Measurements from ENCODE around the gene GLS. TPM values are rescaled to one million over a fixed set of nuclear protein-coding genes. Genes with fewer than 3 reads are reported as not detected.

The GLS gene
- total and polyA plus RNA-seq, 2 of the 13 experiments (the other 11 are each of a cell fraction or from before 2014, with no cell fraction given) = 78.6 to 183 TPM

GRCh38 chr2:190881598-190882410 lies 1.2 kb downstream of the GLS start (continued):
- TF ChIP-seq ZNF12 (CRISPR knock-in tag; IDR thresholded peaks at IDR 0.05) (peak; percentile 67), YEATS2 (CRISPR knock-in tag; IDR thresholded peaks at IDR 0.05; ENCODE audit: borderline replicate concordance) (peak; percentile 36), ZMAT3 (CRISPR knock-in tag; conservative IDR thresholded peaks at IDR 0.05) (peak; percentile 63; the same call in 1 of the 2 replicates)

GRCh38 chr2:190882411-190882766 lies 1.8 kb downstream of the GLS start:
- H3K27ac ChIP-seq (ENCODE audit: extremely low read length, insufficient read depth, low read length) = peak overlapping the region; percentile 81
- ChIA-PET POLR2A (interaction anchor here (1.0 to 4.9 kb wide), 8 partner anchors 8 to 138 kb away, joined by 3 to 88 read pairs (median 8); no protein-coding TSS in a partner anchor), CTCF (ENCODE audit: low intra/inter-chr PET ratio, low total read pairs) (no interaction called here)
- peaks cover 60% of the 10 kb centered on the region for H3K4me1 ChIP-seq (ENCODE audit: insufficient read depth, low read length)
- in situ Hi-C loops (cut with HindIII; ENCODE audit: extremely low pct_ligation_motif_present, low pct_unique_long_range_greater_than_20kb) (no loop called here), intact Hi-C loops (cut with micrococcal nuclease; ENCODE audit: unreplicated experiment) (loop anchor here (1.0 to 5.0 kb wide), 2 partner anchors 73 to 140 kb away; no protein-coding TSS in a partner anchor)
- H3K79me2 ChIP-seq (ENCODE audit: insufficient read depth, low read length) = peaks cover 64% of the 10 kb centered on the region
- ATAC-seq (no peak), FAIRE-seq (no peak), DNase-seq (ENCODE audit: low spot score) (no peak)
- WGBS (ENCODE audit: low lambda C conversion rate) = 8% methylated on average over 5 of the region's 5 CpGs
- no peaks in the 10 kb centered on the region; a peak in 1 of 5 replicates for H3K27me3 ChIP-seq (ENCODE audit: control insufficient read depth in 1 of 2, insufficient read depth in 2 of 2, low read length in 2 of 2)
- H4K20me1 ChIP-seq (ENCODE audit: insufficient read depth, low read length) = peaks cover 31% of the 10 kb centered on the region
- H3K4me3 ChIP-seq (replicated peaks in 1 of 3; ENCODE audit: insufficient read depth in 1 of 3, low read depth in 2 of 3, low read length in 3 of 3) = peak overlapping the region; percentile 85 to 97 (median 86)
- H2AFZ ChIP-seq (ENCODE audit: low read length) = no peak overlapping the region
- H3K9me3 ChIP-seq (ENCODE audit: low read length) = no peaks in the 10 kb centered on the region
- peak overlapping the region; percentile 82 for H3K4me2 ChIP-seq (ENCODE audit: low read depth, low read length)
- H3K9ac ChIP-seq (ENCODE audit: insufficient read depth, low read depth, low read length) = peak overlapping the region; percentile 88
- H3K36me3 ChIP-seq (replicated peaks in 1 of 2; ENCODE audit: control insufficient read depth in 1 of 2, insufficient read depth in 2 of 2, low read length in 2 of 2) = no peaks in the 10 kb centered on the region; a peak in 2 of 5 replicates
- BruUV-seq (replicated peaks) = no TSS peak
- no peak for TF ChIP-seq ZNF720 (CRISPR knock-in tag; IDR thresholded peaks at IDR 0.05)
- TF ChIP-seq TARDBP (CRISPR knock-in tag; IDR thresholded peaks at IDR 0.05) = no peak
- no peak for TF ChIP-seq DPF2 (CRISPR knock-in tag; IDR thresholded peaks at IDR 0.05; ENCODE audit: borderline replicate concordance, low read depth)
- no peak for TF ChIP-seq ARHGAP35 (CRISPR knock-in tag; IDR thresholded peaks at IDR 0.05; ENCODE audit: borderline replicate concordance)
- 0 out of 2 replicates have a peak, but pooled peaks have one; percentile 3 for TF ChIP-seq MED13 (CRISPR knock-in tag; IDR thresholded peaks at IDR 0.05)
- no peak for TF ChIP-seq JUN (CRISPR knock-in tag; IDR thresholded peaks at IDR 0.05)
- TF ChIP-seq THYN1 (CRISPR knock-in tag; IDR thresholded peaks at IDR 0.05; ENCODE audit: borderline replicate concordance, low read depth) = 0 out of 2 replicates have a peak, but pooled peaks have one; percentile 14
- no peak for TF ChIP-seq HNF4G (IDR thresholded peaks at IDR 0.05; ENCODE audit: borderline replicate concordance, low read depth, low read length)
- TF ChIP-seq HNF4G (CRISPR knock-in tag; IDR thresholded peaks at IDR 0.05; ENCODE audit: borderline replicate concordance, low read depth) = no peak
- TF ChIP-seq SIN3A (IDR thresholded peaks at IDR 0.05; ENCODE audit: borderline replicate concordance, low read depth, low read length) = no peak
- no peak for TF ChIP-seq CEBPZ (IDR thresholded peaks at IDR 0.05; ENCODE audit: low read length)
- TF ChIP-seq PBX2 (CRISPR knock-in tag; IDR thresholded peaks at IDR 0.05) = no peak
- no peak for TF ChIP-seq TCF7L2 (IDR thresholded peaks at IDR 0.05; ENCODE audit: low read depth, low read length)
- 0 out of 2 replicates have a peak, but pooled peaks have one; percentile 5 for TF ChIP-seq MZF1 (CRISPR knock-in tag; IDR thresholded peaks at IDR 0.05; ENCODE audit: borderline replicate concordance)
- TF ChIP-seq KLF11 (CRISPR knock-in tag; IDR thresholded peaks at IDR 0.05) = 0 out of 2 replicates have a peak, but pooled peaks have one; percentile 75

Measured in HepG2 (cell line).